ENCODE measurements around the gene LRP10.

Gene LRP10

DNA sequence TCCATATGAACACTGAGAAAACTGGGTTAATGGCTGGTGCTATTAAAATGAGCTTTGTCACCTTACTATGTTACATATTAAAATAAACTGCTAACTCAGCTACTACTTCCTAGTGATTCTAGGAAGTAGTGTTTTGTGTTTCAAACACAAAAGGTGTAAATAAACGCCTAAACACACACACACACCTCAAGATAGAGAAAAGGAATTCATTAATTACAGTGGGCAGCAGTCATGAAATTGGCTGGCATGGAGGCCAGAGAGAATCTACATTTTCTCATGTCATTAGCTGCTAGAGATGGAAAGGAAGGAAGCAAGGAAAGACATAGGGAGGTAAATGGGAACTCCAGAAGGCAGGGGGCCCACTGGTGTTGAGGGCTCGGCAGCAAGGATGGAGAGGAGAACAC, 58.4 kb downstream of the LRP10 start:
- no peak for TF ChIP-seq CTCF (IDR thresholded peaks at IDR 0.05; ENCODE audit: insufficient read depth, low read length, poor library complexity, severe bottlenecking)
- peaks cover 2% of the 10 kb centered on the region for H3K36me3 ChIP-seq (ENCODE audit: control insufficient read depth, insufficient read depth, low read length)
- no peak for DNase-seq (ENCODE audit: extremely low read depth, insufficient read length)
- peak overlapping the region; percentile 91 for H3K4me3 ChIP-seq (replicated peaks; ENCODE audit: low read depth, low read length)
- no peaks in the 10 kb centered on the region for H3K27me3 ChIP-seq (replicated peaks; ENCODE audit: control insufficient read depth, insufficient read depth, low read length)
